HepG2 (cell line): Measurements from ENCODE around the gene GMPPB. TPM values are rescaled to one million over a fixed set of nuclear protein-coding genes. Genes with fewer than 3 reads are reported as not detected.

ENCODE experiments used
- CREB1 ChIP-seq, 2 experiments: fragments of 450-650 bp in 1 of 2; IDR thresholded peaks; 2 replicates each; pipeline ENCODE4 v1.6.1; 2016 to 2017; ENCODE audit warnings: control low read depth in 1 of 2, mild to moderate bottlenecking in 1 of 2, missing compliant biosample characterization in 1 of 2, missing genetic modification characterization in 1 of 2
- CSRNP1 ChIP-seq: sonication (generic); formaldehyde crosslinking; IDR thresholded peaks from 2 replicates; pipeline ENCODE4 v1.8.1; 2023; ENCODE audit warnings: mild to moderate bottlenecking, missing genetic modification reagents
- E2F5 ChIP-seq: sonication (generic); formaldehyde crosslinking; conservative IDR thresholded peaks from 2 replicates; pipeline ENCODE4 v1.4.0; 2020; ENCODE audit warnings: missing genetic modification reagents
- LBX2 ChIP-seq: sonication (generic); formaldehyde crosslinking; IDR thresholded peaks from 2 replicates; pipeline ENCODE4 v1.5.0; 2020; ENCODE audit warnings: missing genetic modification reagents, mild to moderate bottlenecking, borderline replicate concordance
- LCORL ChIP-seq, 2 experiments: fragments of 450-650 bp in 1 of 2; sonication (generic) in 1 of 2; formaldehyde crosslinking in 1 of 2; IDR thresholded peaks; 2 replicates each; pipeline versions ENCODE4 v1.5.0 to v1.6.1; 2017 to 2020; ENCODE audit warnings: antibody characterized with exemption in 1 of 2, missing genetic modification reagents in 1 of 2
- STAG1 ChIP-seq: sonication (generic); formaldehyde crosslinking; IDR thresholded peaks from 2 replicates; pipeline ENCODE4 v1.4.0; 2020; ENCODE audit warnings: missing genetic modification reagents
- SUZ12 ChIP-seq: fragments of 150-350 bp; IDR thresholded peaks from 2 replicates; pipeline ENCODE4 v1.6.1; 2014; ENCODE audit warnings: low read depth, low read length
- TBX3 ChIP-seq: fragments of 450-650 bp; IDR thresholded peaks from 2 replicates; pipeline ENCODE4 v1.6.1; 2017; ENCODE audit warnings: antibody characterized with exemption, mild to moderate bottlenecking, inconsistent platforms, borderline replicate concordance
- THAP7 ChIP-seq: sonication (generic); formaldehyde crosslinking; IDR thresholded peaks from 2 replicates; pipeline ENCODE4 v1.8.1; 2023; ENCODE audit warnings: mild to moderate bottlenecking, missing genetic modification reagents
- ZBTB1 ChIP-seq: sonication (generic); formaldehyde crosslinking; IDR thresholded peaks from 2 replicates; pipeline ENCODE4 v1.4.0; 2020; ENCODE audit warnings: missing genetic modification reagents, borderline replicate concordance
- ZFP82 ChIP-seq: sonication (generic); formaldehyde crosslinking; IDR thresholded peaks from 2 replicates; pipeline ENCODE4 v1.5.1; 2020; ENCODE audit warnings: mild to moderate bottlenecking, missing genetic modification reagents, borderline replicate concordance
- ZNF142 ChIP-seq: sonication (generic); formaldehyde crosslinking; IDR thresholded peaks from 2 replicates; pipeline ENCODE4 v1.4.0; 2020; ENCODE audit warnings: missing genetic modification reagents
- ZNF17 ChIP-seq: sonication (generic); formaldehyde crosslinking; IDR thresholded peaks from 2 replicates; pipeline ENCODE4 v1.5.0; 2020; ENCODE audit warnings: mild to moderate bottlenecking, missing genetic modification reagents
- ZNF20 ChIP-seq: sonication (generic); formaldehyde crosslinking; IDR thresholded peaks from 2 replicates; pipeline ENCODE4 v1.4.0; 2020; ENCODE audit warnings: mild to moderate bottlenecking, moderate library complexity, missing genetic modification reagents
- polyA plus RNA-seq, 8 experiments: library from polyadenylated mRNA; depleted of rRNA in 3 of 8; stranded (reverse) in 7 of 8; unstranded in 1 of 8; fragments of >200 nt; fragmentation: Illumina TruSeq in 4 of 8; extraction: Trizol in 4 of 8; gene quantifications; 2 replicates each; pipeline versions ENCODE4 v1.2.1 to v1.2.3, GENCODE V29; 2011 to 2016; ENCODE audit warnings: low read depth in 4 of 8, missing spikeins in 1 of 8, mixed read lengths in 1 of 8; ENCODE audit not compliant: insufficient read depth in 1 of 8
- total RNA-seq, 5 experiments: library from RNA; depleted of rRNA; stranded (reverse); fragments of >200 nt; fragmentation: Illumina TruSeq; extraction: Trizol; gene quantifications; 2 replicates each; pipeline ENCODE4 v1.2.3, GENCODE V29; 2016; ENCODE audit warnings: low read depth in 1 of 5

GMPPB gene
- total and polyA plus RNA-seq, 2 of the 13 experiments (the other 11 are each of a cell fraction or from before 2014, with no cell fraction given) = 6.5 to 23.1 TPM

GRCh38 chr3:49723628-49724551 is at the start of gene GMPPB (continued):
- TF ChIP-seq CSRNP1 (CRISPR knock-in tag) = no peak
- TF ChIP-seq LCORL (IDR thresholded peaks at IDR 0.05) = no peak
- peak; percentile 40; the same call in 1 of the 2 replicates for TF ChIP-seq LCORL (CRISPR knock-in tag; IDR thresholded peaks at IDR 0.05)
- TF ChIP-seq CREB1 (IDR thresholded peaks at IDR 0.05) = peak; percentile 96
- TF ChIP-seq CREB1 (CRISPR knock-in tag; IDR thresholded peaks at IDR 0.05) = peak; percentile 76; the same call in 1 of the 2 replicates
- TF ChIP-seq ZBTB1 (CRISPR knock-in tag) = no peak
- no peak for TF ChIP-seq TBX3
- no peak for TF ChIP-seq ZFP82
- no peak for TF ChIP-seq SUZ12
- TF ChIP-seq ZNF142 (CRISPR knock-in tag) = peak; percentile 27
- TF ChIP-seq STAG1 = no peak
- TF ChIP-seq E2F5 (CRISPR knock-in tag) = no peak; the same call in none of the 2 replicates
- peak; percentile 91 for TF ChIP-seq THAP7 (CRISPR knock-in tag)
- no peak for TF ChIP-seq ZNF20
- TF ChIP-seq ZNF17 (CRISPR knock-in tag) = no peak
- peak; percentile 80; the same call in 1 of the 2 replicates for TF ChIP-seq LBX2
